Endometrial microvascular endothelial cells (primary cell): Measurements from ENCODE around the gene DNMT3B. TPM values are rescaled to one million over a fixed set of nuclear protein-coding genes. Genes with fewer than 3 reads are reported as not detected.

Source experiments
- in situ Hi-C: cut with HindIII; loops from 2 replicates; pipeline ENCODE4 v1.10.0; 2017; ENCODE audit warnings: low sequenced_read_pairs, low pct_unique_long_range_greater_than_20kb; ENCODE audit errors: inconsistent ontology term
- total RNA-seq: library from RNA; depleted of rRNA; stranded (reverse); fragments of >200 nt; gene quantifications from one replicate; pipeline ENCODE4 v1.2.3, GENCODE V29; 2015; ENCODE audit errors: inconsistent ontology term

DNMT3B gene
- total RNA-seq, 1 donor from 2014 or later: 8.7 TPM

DNA sequence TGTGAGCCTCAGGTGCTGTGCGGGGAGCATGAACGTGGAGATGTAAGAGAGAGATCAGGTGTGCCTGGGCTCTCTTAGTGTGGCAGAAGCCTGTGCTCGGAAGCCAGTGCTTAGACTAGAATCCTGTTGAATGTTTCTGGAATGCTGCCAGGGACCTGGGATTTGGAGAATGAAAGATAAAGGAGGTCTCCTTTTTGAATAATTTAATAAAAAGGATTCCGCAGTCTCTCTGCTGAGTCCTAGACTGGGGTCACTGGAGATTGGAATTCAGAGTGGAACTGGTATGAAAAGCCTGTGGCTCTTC is 77.7 kb downstream of the DNMT3B start:
- in situ Hi-C loops: no loop called here

- in situ Hi-C loops: no loop called here
Observed at GRCh38 chr20:32841174-32841573, 79.0 kb downstream of the DNMT3B start.

DNA sequence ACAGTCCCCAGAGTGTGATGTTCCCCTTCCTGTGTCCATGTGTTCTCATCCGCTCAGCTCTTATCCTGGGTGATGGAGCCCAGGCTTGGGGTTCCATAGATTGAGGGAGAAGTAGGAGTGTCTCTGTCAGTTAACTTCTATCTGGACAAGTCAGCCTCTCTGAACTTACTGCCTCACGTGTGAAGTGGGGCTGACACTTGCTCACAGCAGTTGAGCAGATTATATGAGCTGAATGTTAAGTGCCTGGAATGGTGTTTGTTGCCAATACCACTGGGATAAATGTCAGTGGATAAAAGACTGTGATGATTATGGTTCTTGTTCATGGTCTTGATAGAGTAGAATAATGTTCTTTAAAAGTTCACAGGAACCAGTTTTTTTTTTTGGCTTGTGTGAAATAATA is 79.4 kb downstream of the DNMT3B start:
- in situ Hi-C loops: no loop called here

- in situ Hi-C loops: no loop called here
Observed at GRCh38 chr20:32842688-32843524, 80.7 kb downstream of the DNMT3B start.

DNA sequence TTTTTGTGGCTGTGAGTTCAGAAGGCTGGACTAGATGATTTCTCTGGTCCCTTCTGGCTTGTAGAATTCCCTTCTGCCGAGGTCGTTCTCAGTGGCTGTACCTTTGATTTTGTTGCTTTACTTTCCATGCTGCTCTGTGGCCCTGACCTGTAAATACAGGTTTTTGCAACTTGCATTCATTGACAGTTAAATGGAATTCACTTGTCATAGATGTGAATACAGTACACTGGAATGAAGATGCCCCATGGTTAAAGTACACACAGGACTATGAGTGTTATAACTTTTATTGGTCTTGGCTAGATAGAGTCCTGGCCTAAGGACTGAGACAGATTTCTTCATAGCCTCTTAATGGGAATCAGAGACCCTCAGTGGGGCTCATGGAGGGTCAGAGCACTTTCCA is 83.6 kb downstream of the DNMT3B start:
- in situ Hi-C loops: no loop called here

DNA sequence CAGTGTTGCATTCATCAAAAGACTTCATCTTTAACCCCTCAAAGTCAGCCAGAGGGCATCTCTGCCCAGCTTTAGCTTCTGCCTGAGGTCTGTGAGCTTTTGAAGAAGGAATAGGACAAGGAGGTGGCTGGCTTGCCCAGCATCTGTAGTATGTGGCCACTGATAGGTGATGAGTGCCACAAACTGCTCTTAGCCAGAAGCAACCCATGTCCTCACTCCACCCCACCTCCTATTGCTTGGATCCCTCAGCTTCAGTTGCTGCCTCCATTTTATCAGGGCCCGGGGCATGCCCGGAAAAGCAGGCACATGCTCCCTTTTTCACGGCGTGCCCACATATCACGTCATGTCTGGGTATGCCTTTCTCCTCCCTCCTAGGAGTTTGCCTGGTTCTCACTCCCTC is 84.7 kb downstream of the DNMT3B start:
- in situ Hi-C loops: no loop called here

- in situ Hi-C loops: no loop called here
Observed at GRCh38 chr20:32847964-32848363, 85.8 kb downstream of the DNMT3B start.

GRCh38 chr20:32848846-32849245 is 86.7 kb downstream of the DNMT3B start:
- in situ Hi-C loops: no loop called here

DNA sequence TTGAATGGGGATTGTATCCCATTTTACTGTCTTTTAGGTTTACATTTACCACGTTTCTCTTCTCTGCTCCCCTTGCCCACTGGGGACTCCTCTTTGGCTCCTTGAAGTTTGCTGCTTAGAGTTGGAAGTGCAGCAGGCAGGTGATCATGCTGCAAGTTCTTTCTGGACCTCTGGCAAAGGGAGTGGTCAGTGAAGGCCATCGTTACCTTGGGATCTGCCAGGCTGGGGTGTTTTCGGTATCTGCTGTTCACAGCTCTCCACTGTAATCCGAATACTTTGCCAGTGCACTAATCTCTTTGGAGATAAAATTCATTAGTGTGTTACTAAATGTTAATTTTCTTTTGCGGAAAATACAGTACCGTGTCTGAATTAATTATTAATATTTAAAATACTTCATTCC is 87.4 kb downstream of the DNMT3B start:
- in situ Hi-C loops: no loop called here

GRCh38 chr20:32855387-32855786 is 93.2 kb downstream of the DNMT3B start:
- in situ Hi-C loops: no loop called here

- in situ Hi-C loops: no loop called here
Observed at GRCh38 chr20:32858189-32858588, 96.0 kb downstream of the DNMT3B start.

Other genes starting within 250 kb of the DNMT3B start
- 25.6 TPM for gene NOL4L, start 177.1 kb upstream of the DNMT3B start, total RNA-seq
- gene C20orf203, start 88.4 kb upstream of the DNMT3B start, total RNA-seq: not detected
- gene COMMD7, start 18.9 kb upstream of the DNMT3B start, total RNA-seq: 62.3 TPM
- gene MAPRE1, start 57.6 kb downstream of the DNMT3B start, total RNA-seq: 157 TPM
- gene EFCAB8, start 96.5 kb downstream of the DNMT3B start, total RNA-seq: not detected
- gene SUN5, start 242.0 kb downstream of the DNMT3B start, total RNA-seq: not detected
- not detected for gene BPIFB2, start 245.3 kb downstream of the DNMT3B start, total RNA-seq